ENCODE data around the gene IL1B.
"Not testable (repeated sequence)": the region's sequence is repeated elsewhere in the genome, so short reads cannot be mapped to it uniquely, and the experiment has no call there.

IL1B gene

DNA sequence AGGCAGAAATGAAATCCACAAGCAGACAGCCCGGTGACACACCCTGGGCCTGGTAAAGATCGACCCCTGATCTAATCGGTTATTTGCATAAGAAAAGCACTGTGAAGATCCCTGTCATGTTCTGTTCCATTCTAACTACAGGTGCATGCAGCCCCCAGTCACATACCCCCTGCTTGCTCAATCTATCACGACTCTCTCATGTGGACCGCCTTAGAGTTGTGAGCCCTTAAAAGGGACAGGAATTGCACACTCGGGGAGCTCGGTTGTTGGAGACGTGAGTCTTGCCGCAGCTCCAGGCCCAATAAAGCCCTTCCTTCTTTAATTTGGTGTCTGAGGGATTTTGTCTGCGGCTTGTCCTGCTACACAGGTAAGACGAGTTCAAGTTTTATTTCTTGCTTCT is 13.4 kb upstream of the IL1B start:
- no peak for DNase-seq

DNA sequence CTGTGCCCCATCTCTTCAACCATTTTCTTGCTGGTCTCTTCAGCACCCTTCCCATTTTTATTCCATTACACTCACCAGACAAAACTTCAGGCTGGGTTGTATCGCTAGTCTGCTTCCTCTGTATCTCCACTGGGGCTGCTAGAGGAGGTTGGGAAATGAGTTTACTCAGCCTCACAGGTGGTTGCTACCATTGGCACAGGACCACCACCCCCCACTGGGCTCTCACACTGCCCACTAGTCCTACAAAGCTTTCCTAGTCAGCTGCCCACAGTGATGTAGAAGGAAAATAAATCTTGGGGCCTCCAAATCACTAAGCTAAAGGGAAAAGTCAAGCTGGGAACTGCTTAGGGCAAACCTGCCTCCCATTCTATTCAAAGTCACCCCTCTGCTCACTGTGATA is 12.3 kb upstream of the IL1B start:
- DNase-seq = no peak

DNA sequence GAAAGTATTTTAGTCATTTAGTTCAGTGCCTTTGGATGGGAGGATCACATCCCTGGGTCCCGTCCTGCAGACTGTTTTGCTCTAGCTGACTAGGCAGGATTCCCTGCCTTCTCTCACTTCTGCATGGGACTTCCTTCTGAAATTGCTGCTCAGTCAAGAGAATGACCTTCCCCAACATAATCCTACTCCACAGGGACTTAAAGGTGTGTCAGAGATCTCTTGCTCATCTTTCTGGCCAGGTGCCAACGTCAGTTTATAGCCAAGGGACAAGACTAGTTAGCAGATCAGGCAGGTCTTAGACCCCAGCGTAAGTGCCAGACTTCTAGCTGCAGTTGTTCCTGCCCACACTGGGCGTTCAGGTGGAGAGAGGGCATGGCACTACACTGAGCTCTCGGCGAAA is 9.5 kb upstream of the IL1B start:
- DNase-seq = no peak

DNA sequence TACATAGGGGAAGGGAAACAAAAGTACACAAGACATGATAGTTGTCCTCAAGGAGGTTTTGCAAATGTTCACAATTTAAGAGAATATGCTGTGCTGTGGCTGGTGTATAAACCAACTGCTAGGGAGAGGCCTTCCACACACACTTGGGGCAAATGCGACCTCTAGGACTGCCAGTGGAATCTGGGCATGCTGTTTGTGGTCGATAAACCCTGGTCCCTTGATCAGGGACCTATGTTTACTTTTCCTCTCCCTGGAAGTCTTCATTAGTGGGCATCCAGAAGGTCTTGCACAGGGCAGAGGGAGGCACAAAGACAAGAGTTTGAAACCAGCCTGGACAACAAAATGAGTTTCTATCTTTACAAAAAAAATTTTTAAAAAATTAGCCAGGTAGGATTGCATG is 7.3 kb upstream of the IL1B start:
- no peak for DNase-seq

- no peak for DNase-seq
Observed at GRCh38 chr2:112843288-112843687, 6.7 kb upstream of the IL1B start.

DNA sequence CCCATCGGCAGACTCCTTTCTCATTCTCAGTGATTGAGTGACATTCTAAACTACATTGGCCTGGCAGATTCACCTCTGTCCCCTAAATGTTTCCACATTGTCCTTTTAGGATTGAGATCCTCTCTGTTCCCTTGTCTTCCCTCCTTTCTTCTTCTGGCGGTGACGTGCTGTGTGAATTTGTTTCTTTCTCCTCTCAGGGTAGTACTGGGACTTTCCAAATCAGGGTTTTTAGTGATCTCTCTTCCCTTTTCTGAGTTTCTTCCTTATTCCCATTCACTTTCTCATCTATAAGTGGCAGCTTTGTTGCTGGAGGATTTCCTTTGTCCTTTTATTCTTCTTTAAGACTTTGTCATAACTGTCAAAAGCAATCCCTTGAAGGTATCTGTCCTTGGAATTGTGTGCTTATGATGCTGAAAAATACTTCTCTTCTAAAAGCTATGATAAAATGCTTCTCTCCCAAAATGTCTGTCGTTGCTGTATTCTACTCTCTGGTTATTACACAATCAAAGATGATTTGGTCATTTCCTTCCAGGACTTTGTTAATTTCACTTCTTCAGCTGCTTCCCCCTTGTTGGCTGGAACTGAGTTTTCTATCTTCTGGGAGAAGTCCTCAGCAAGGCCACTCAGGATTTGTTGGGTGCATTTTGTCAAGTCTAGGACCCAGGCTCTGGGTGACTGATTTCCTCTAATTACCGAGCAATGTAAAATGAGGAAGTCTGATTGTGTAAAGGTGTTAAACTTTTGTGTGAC is 4.9 kb upstream of the IL1B start:
- no peak for DNase-seq

DNA sequence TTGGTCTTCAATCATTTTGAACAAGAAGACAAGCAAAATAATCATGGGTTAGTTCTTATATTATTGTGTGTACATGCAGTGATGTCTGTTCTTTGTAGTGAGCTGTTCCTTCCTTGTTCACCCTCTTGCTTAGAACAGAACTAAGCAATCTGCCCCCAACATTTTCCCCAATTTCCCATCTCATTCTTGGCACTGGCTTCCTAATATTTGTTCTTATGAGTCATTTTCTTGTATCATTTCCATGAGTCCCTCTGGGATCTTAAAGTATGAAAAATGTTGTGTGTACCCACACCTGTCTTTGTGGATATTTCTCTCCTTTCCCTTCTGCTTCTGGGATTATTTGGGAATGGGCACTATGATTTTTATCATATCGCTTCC is 3.5 kb upstream of the IL1B start:
- DNase-seq = no peak

- DNase-seq = no peak
Observed at GRCh38 chr2:112839407-112840067, 3.0 kb upstream of the IL1B start.

DNA sequence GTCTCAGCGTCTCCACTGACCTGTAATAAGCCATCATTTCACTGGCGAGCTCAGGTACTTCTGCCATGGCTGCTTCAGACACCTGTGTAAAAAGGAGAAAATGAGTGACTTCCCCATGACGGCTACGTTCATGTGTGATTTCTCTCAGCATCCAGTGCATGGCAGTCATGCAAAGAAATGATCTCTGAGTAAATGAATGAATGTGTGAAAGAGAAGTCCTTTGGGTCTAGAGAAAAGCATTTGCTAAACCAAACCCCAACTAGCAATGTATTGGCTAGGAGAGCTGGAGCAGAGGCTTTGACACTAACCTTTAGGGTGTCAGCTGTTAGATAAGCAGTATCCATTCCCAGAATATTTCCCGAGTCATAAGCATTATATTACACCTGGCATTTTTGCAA is 417 bp downstream of the IL1B start:
- no peak for DNase-seq

- no peak for DNase-seq
Observed at GRCh38 chr2:112835536-112836162, 930 bp downstream of the IL1B start.

DNA sequence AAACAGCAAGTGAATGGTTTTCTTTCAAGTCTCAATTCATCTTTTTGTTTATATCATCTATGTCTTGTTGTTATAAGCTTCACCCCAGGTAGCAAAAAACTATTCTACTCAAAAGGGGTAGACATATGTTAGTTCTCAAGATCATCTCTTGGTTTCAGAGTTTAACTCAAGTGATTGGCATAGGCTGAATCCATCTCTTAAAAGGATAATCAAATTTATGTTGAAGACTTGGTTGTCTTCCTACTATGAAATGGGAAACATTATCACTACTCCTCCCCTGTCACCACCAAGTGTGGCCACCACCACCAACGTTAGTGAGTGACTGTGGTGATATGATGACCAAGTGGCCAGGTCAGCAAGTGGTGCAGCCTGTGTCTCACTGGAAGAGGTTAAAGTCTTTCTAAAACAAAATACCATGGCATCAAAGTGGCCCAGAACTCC is 1.5 kb downstream of the IL1B start:
- DNase-seq = no peak

GRCh38 chr2:112834396-112835037 is 2.1 kb downstream of the IL1B start:
- DNase-seq = no peak

- DNase-seq = no peak
Observed at GRCh38 chr2:112833976-112834375, 2.6 kb downstream of the IL1B start.

DNA sequence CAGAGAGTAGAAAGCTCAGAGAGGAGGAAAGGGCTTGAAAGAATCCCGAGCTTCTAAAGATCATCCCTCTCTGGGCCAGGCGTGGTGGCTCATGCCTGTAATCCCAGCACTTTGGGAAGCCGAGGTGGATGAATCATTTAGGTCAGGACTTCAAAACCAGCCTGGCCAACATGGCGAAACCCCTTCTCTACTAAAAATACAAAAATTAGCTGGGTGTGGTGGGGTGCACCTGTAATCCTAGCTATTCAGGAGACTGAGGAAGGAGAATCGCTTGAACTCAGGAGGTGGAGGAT is 3.0 kb downstream of the IL1B start:
- DNase-seq = not testable (repeated sequence)

- DNase-seq = no peak
Observed at GRCh38 chr2:112832841-112833638, 3.5 kb downstream of the IL1B start.

DNA sequence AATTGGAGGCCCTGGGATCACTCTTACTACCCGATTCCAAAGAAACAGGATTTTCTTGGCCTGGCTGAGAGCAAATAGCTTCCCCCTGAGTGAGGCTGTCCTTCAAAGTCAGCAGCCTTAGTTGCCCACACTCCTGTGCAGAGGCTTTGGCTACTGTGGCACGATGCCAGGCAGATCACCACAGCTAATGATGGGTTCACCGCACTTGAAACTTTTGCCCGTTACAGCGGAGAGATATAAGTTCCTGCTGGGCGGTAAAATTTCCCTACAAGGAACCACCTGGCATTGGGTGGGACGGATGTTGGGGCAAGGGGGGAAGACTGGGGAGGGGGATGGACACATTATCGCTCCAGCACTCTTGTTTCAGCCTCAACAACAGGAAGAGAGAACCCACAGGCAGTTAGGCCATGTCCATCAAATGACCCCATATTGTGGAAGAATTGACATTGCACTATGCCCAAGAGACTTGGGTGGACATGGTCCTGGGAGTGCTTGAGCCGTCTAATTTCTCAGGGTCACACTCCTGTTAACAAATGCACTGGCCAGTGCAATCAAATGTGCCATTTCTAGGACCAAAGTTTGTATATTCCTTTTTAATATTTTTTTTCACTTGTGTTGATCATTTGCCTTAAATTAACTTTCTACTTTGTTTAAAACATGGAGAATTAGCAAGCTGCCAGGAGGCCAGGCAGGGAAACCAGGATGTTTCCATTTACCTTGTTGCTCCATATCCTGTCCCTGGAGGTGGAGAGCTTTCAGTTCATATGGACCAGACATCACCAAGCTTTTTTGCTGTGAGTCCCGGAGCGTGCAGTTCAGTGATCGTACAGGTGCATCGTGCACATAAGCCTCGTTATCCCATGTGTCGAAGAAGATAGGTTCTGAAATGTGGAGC is 4.4 kb downstream of the IL1B start:
- DNase-seq = no peak

GRCh38 chr2:112831513-112831845 is 5.1 kb downstream of the IL1B start:
- DNase-seq = no peak

GRCh38 chr2:112830682-112831512 is 5.7 kb downstream of the IL1B start:
- DNase-seq = no peak

DNA sequence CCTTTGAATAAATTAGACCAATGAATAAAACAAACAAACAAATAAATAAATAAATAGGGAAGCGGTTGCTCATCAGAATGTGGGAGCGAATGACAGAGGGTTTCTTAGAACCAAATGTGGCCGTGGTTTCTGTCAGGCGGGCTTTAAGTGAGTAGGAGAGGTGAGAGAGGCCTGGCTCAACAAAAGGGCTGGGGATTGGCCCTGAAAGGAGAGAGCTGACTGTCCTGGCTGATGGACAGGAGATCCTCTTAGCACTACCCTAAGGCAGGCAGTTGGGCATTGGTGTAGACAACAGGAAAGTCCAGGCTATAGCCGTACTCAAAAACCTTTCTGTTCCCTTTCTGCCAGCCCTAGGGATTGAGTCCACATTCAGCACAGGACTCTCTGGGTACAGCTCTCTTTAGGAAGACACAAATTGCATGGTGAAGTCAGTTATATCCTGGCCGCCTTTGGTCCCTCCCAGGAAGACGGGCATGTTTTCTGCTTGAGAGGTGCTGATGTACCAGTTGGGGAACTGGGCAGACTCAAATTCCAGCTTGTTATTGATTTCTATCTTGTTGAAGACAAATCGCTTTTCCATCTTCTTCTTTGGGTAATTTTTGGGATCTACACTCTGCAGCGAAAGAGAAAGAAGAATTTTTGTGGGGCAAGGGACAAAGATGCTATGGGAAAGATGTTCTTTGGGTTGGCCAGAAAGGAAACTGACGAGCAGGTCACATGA is 6.5 kb downstream of the IL1B start:
- DNase-seq = no peak

DNA sequence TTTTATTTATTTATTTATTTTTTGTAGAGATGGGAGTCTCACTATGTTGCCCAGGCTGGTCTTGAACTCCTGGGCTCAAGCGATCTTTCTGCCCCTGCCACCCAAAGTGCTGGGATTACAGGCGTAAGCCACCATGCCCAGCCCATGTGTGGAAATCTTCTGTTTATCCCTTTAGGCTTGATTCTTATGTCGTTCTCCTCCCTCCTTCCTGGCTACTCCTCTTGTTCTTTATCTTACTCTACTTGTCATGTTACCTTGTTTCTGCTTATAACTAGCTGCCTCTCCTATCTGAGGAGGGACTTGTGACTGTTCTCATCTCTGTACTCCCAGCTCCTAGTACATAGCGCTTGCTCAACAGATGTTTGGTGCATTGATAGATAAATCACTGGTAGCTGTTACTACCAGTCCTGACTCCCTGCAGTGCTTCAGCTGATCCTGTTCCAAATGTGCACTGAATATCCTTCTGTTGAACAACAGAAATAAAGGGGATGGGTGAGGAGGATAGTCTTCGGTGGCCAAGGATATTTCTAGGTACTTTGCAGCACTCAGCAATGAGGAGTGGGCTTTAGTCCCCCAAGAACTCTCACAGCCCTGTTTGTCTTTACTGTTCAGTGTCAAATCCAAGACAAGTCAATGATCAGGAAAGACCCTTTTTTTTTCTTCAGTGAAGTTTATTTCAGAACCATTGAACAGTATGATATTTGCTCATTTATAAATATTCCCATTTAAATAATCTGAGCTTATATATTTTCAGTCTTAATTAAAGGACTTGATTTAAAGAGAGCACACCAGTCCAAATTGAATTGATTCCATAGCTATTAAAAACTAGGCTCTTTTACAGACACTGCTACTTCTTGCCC is 7.2 kb downstream of the IL1B start:
- DNase-seq = no peak

Data from activated effector memory CD4-positive, alpha-beta T cell treated with Interleukin-2 at 50 U/mL for 16 hours (primary cell).